Uterus (tissue), 2 donors: Measurements from ENCODE around the gene CSF3R.

Experiments used
- CTCF ChIP-seq, 4 experiments: fragments of 200-600 bp in 2 of 4; fragments of 450-650 bp in 2 of 4; sonication (generic) in 2 of 4; IDR thresholded peaks; one replicate each; pipeline ENCODE4 v1.5.1; 2016 to 2019; ENCODE audit warnings: antibody characterized with exemption in 4 of 4, mild to moderate bottlenecking in 2 of 4, moderate library complexity in 1 of 4
- POLR2A ChIP-seq, 2 donors: fragments of 450-650 bp; IDR thresholded peaks; one replicate each; pipeline ENCODE4 v1.6.1; 2016; ENCODE audit warnings: antibody characterized with exemption in 2 of 2, mild to moderate bottlenecking in 1 of 2, moderate library complexity in 1 of 2

- TF ChIP-seq POLR2A (IDR thresholded peaks at IDR 0.05) (no peak), CTCF (IDR thresholded peaks at IDR 0.05) (no peak)
Measured at GRCh38 chr1:36515315-36516138, 32.8 kb upstream of the CSF3R start.
